Glutamatergic neuron (in vitro differentiated cells): ENCODE results near the gene PKP3. TPM values are rescaled to one million over a fixed set of nuclear protein-coding genes. Genes with fewer than 3 reads are reported as not detected.

Experiments
- DNase-seq: peaks from one replicate; pipeline ENCODE4 v3.0.0; 2022
- H3K27ac Mint-ChIP-seq: one replicate; pipeline ENCODE4 v1.8.0; 2020; ENCODE audit warnings: mild to moderate bottlenecking, mixed read lengths, inconsistent platforms; ENCODE audit not compliant: unreplicated experiment
- H3K27me3 Mint-ChIP-seq: one replicate; pipeline ENCODE4 v1.8.0; 2020; ENCODE audit warnings: mild to moderate bottlenecking, moderate library complexity, mixed read lengths, inconsistent platforms; ENCODE audit not compliant: unreplicated experiment
- H3K36me3 Mint-ChIP-seq: one replicate; pipeline ENCODE4 v1.8.0; 2020; ENCODE audit warnings: mild to moderate bottlenecking, mixed read lengths, inconsistent platforms; ENCODE audit not compliant: unreplicated experiment
- H3K4me1 Mint-ChIP-seq: one replicate; pipeline ENCODE4 v1.8.0; 2020; ENCODE audit warnings: mild to moderate bottlenecking, low read depth, mixed read lengths, inconsistent platforms; ENCODE audit not compliant: unreplicated experiment
- H3K4me3 Mint-ChIP-seq: one replicate; pipeline ENCODE4 v1.8.0; 2020; ENCODE audit warnings: mild to moderate bottlenecking, mixed read lengths, inconsistent platforms; ENCODE audit not compliant: unreplicated experiment
- H3K9me3 Mint-ChIP-seq: one replicate; pipeline ENCODE4 v1.8.0; 2020; ENCODE audit warnings: mild to moderate bottlenecking, moderate library complexity, mixed read lengths, inconsistent platforms; ENCODE audit not compliant: unreplicated experiment
- total RNA-seq: library from RNA; stranded (reverse); fragmentation: NEBNext Ultra II Directional; extraction: Animal tissue kit (Norgen Biotek cat#: 25700); gene quantifications from one replicate; pipeline ENCODE4 v1.2.1, GENCODE V29; 2021; ENCODE audit not compliant: unreplicated experiment
- TF ChIP-seq, protein P1 (sequence below): fragments of 200-600 bp; sonication (generic); IDR thresholded peaks from one replicate; pipeline ENCODE4 v1.5.0; 2021; ENCODE audit not compliant: partially characterized antibody, unreplicated experiment

PKP3 gene
- total RNA-seq, 1 donor from 2014 or later, result not detected

DNA sequence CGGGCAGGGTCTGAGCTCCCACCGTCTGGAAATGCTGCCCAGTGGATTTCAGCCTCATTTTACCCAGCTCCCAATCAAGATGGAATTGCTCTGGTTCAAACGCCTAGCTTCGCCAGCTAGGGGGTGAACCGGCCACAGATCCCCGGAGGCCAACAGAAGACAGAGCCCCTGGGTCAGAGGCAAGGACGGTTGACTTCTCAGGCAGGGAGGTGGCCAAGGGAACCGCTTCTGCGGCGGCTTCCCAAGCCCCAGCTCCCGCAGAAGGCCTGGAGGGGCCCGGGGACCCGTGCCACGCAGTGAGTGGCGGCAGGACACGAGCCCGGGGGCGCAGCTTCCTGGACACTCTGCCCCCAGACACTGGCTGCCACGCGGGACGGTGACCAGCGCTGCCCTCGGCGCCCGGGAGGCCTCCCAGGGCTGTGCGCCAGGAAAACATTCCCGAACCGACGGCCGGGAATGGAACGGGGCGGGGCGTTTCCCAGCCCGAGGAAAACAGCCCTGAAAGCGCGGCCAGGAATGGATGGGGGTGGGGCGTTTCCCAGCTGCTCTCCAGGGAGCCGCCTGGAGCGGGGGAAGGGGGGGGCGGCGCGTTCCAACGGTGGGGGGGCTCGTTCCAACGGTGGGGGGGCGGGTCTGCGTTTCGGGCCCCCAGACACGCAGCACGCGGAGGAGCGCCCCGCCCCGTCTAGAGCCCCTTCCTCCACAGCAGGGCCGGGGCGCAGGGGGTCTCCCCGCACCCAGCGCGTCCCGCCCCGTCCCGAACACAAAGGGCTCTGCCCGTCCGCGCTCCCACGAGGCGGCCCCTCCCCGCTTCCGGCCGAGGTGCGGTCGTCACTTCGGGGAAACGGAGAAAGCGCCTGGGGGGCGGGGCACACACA lies 38.2 kb upstream of the PKP3 start:
- Mint-ChIP-seq H3K36me3 (no peaks in the 10 kb centered on the region), H3K4me3 (peak overlapping the region; percentile 50), H3K9me3 (peaks cover 7% of the 10 kb centered on the region), H3K27me3 (peaks cover 5% of the 10 kb centered on the region), H3K27ac (peak overlapping the region; percentile 60), H3K4me1 (no peaks in the 10 kb centered on the region)
- TF ChIP-seq, protein P1, sequence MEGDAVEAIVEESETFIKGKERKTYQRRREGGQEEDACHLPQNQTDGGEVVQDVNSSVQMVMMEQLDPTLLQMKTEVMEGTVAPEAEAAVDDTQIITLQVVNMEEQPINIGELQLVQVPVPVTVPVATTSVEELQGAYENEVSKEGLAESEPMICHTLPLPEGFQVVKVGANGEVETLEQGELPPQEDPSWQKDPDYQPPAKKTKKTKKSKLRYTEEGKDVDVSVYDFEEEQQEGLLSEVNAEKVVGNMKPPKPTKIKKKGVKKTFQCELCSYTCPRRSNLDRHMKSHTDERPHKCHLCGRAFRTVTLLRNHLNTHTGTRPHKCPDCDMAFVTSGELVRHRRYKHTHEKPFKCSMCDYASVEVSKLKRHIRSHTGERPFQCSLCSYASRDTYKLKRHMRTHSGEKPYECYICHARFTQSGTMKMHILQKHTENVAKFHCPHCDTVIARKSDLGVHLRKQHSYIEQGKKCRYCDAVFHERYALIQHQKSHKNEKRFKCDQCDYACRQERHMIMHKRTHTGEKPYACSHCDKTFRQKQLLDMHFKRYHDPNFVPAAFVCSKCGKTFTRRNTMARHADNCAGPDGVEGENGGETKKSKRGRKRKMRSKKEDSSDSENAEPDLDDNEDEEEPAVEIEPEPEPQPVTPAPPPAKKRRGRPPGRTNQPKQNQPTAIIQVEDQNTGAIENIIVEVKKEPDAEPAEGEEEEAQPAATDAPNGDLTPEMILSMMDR, result no peak
- DNase-seq, result peak; percentile 84

DNA sequence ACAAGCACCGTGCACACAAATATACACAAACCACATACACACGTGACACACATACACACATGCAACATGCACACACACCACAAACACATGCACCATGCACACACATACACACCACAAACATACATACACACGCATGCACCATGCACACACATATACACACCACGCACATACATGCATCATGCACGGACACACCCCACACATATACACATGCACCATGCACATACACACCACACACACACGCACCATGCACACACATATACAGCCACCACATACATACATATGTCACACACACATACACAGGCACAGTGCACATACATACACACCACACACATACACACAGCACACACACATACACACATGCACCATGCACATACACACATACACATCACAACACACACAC lies 37.4 kb upstream of the PKP3 start:
- H3K4me3 Mint-ChIP-seq, result no peak overlapping the region

GRCh38 chr11:357582-357981 lies 36.4 kb upstream of the PKP3 start:
- no peak overlapping the region for H3K4me3 Mint-ChIP-seq
- TF ChIP-seq, protein P1, result no peak
- no peaks in the 10 kb centered on the region for H3K4me1 Mint-ChIP-seq
- H3K9me3 Mint-ChIP-seq, result peaks cover 12% of the 10 kb centered on the region
- peaks cover 5% of the 10 kb centered on the region for H3K27me3 Mint-ChIP-seq
- H3K36me3 Mint-ChIP-seq, result no peaks in the 10 kb centered on the region
- DNase-seq, result no peak
- no peak overlapping the region for H3K27ac Mint-ChIP-seq

More for the DNA sequence above, 37.4 kb upstream of the PKP3 start:
- TF ChIP-seq, protein P1, result no peak
- peaks cover 12% of the 10 kb centered on the region for H3K9me3 Mint-ChIP-seq
- H3K36me3 Mint-ChIP-seq, result no peaks in the 10 kb centered on the region
- no peaks in the 10 kb centered on the region for H3K4me1 Mint-ChIP-seq
- no peak overlapping the region for H3K27ac Mint-ChIP-seq
- peaks cover 5% of the 10 kb centered on the region for H3K27me3 Mint-ChIP-seq
- no peak for DNase-seq

- DNase-seq, result no peak
- Mint-ChIP-seq H3K4me3 (no peak overlapping the region), H3K4me1 (no peaks in the 10 kb centered on the region), H3K27ac (no peak overlapping the region), H3K9me3 (peaks cover 12% of the 10 kb centered on the region), H3K36me3 (no peaks in the 10 kb centered on the region), H3K27me3 (peaks cover 3% of the 10 kb centered on the region)
- TF ChIP-seq, protein P1, result no peak
Observed at GRCh38 chr11:358129-358800, 35.7 kb upstream of the PKP3 start.

- Mint-ChIP-seq H3K27ac (no peak overlapping the region), H3K36me3 (no peaks in the 10 kb centered on the region), H3K27me3 (peaks cover 3% of the 10 kb centered on the region), H3K4me1 (no peaks in the 10 kb centered on the region), H3K9me3 (peaks cover 12% of the 10 kb centered on the region), H3K4me3 (no peak overlapping the region)
- TF ChIP-seq, protein P1, result no peak
- no peak for DNase-seq
Observed at GRCh38 chr11:359181-359714, 34.8 kb upstream of the PKP3 start.
